GM12878 (cell line): ENCODE data around the gene STKLD1. TPM values are rescaled to one million over a fixed set of nuclear protein-coding genes. Genes with fewer than 3 reads are reported as not detected.

Experiments used
- ATF2 ChIP-seq: IDR thresholded peaks from 2 replicates; pipeline ENCODE4 v1.6.1; 2012; ENCODE audit warnings: low read length, inconsistent platforms
- ATF7 ChIP-seq: fragments of 450-650 bp; IDR thresholded peaks from 2 replicates; pipeline ENCODE4 v1.6.1; 2016; ENCODE audit warnings: low read depth, mild to moderate bottlenecking
- BCLAF1 ChIP-seq: fragments of 450-650 bp; IDR thresholded peaks from 2 replicates; pipeline ENCODE4 v1.6.1; 2017; ENCODE audit warnings: antibody characterized with exemption, mild to moderate bottlenecking, moderate library complexity
- E2F8 ChIP-seq: fragments of 450-650 bp; IDR thresholded peaks from 2 replicates; pipeline ENCODE4 v1.6.1; 2018; ENCODE audit warnings: mild to moderate bottlenecking, low read depth, moderate library complexity; ENCODE audit not compliant: partially characterized antibody
- EED ChIP-seq: sonication (generic); IDR thresholded peaks from 2 replicates; pipeline ENCODE4 v1.6.1; 2016; ENCODE audit warnings: antibody characterized with exemption, low read depth
- IKZF1 ChIP-seq: fragments of 450-650 bp; conservative IDR thresholded peaks from 2 replicates; pipeline ENCODE4 v1.6.1; 2017; ENCODE audit warnings: antibody characterized with exemption, mild to moderate bottlenecking
- MAX ChIP-seq: IDR thresholded peaks from 2 replicates; pipeline ENCODE4 v1.6.1; 2012; ENCODE audit warnings: low read depth, low read length, improper control_type of control experiment
- MEF2B ChIP-seq: fragments of 450-650 bp; IDR thresholded peaks from 2 replicates; pipeline ENCODE4 v1.6.1; 2018; ENCODE audit warnings: mild to moderate bottlenecking, moderate library complexity; ENCODE audit not compliant: partially characterized antibody, poor library complexity, severe bottlenecking
- MYB ChIP-seq: fragments of 150-350 bp; IDR thresholded peaks from 2 replicates; pipeline ENCODE4 v1.6.1; 2014; ENCODE audit warnings: mild to moderate bottlenecking, low read depth, low read length, borderline replicate concordance
- RUNX3 ChIP-seq: IDR thresholded peaks from 2 replicates; pipeline ENCODE4 v1.6.1; 2012; ENCODE audit warnings: low read length, inconsistent platforms
- SIX5 ChIP-seq: IDR thresholded peaks from 2 replicates; pipeline ENCODE4 v1.6.1; 2011; ENCODE audit warnings: mild to moderate bottlenecking, low read depth, low read length, moderate library complexity; ENCODE audit not compliant: severe bottlenecking
- SPI1 ChIP-seq: IDR thresholded peaks from 2 replicates; pipeline ENCODE4 v1.6.1; 2011; ENCODE audit warnings: low read depth, mild to moderate bottlenecking, low read length, moderate library complexity, borderline replicate concordance; ENCODE audit not compliant: insufficient read depth
- SUPT20H ChIP-seq: IDR thresholded peaks from 2 replicates; pipeline ENCODE4 v1.6.1; 2011; ENCODE audit warnings: low read depth, mild to moderate bottlenecking, low read length, moderate library complexity, borderline replicate concordance; ENCODE audit not compliant: control insufficient read depth
- ZNF24 ChIP-seq: fragments of 450-650 bp; IDR thresholded peaks from 2 replicates; pipeline ENCODE4 v1.6.1; 2017; ENCODE audit warnings: antibody characterized with exemption, mild to moderate bottlenecking
- ZNF384 ChIP-seq: IDR thresholded peaks from 2 replicates; pipeline ENCODE4 v1.6.1; 2012; ENCODE audit warnings: low read depth, mild to moderate bottlenecking, low read length, improper control_type of control experiment, borderline replicate concordance
- polyA plus RNA-seq, 11 experiments: library from polyadenylated mRNA; depleted of rRNA in 4 of 11; unstranded in 6 of 11; stranded (reverse) in 5 of 11; fragments of >200 nt; fragmentation: Nextera tagmentation in 4 of 11; fragmentation: Illumina TruSeq in 1 of 11; extraction: Ambion mirVana in 4 of 11; extraction: Trizol in 1 of 11; gene quantifications; 1 replicate in 1 of 11; 2 replicates in 10 of 11; pipeline versions ENCODE4 v1.2.1 to v1.2.3, GENCODE V29; 2011 to 2016; ENCODE audit warnings: inconsistent platforms in 2 of 11, missing spikeins in 2 of 11, low read depth in 1 of 11
- total RNA-seq, 4 experiments: library from RNA; depleted of rRNA in 3 of 4; stranded (reverse); fragments of >200 nt in 3 of 4; fragmentation: Illumina TruSeq in 1 of 4; extraction: Trizol in 1 of 4; gene quantifications; 2 replicates each; pipeline versions ENCODE4 v1.2.1 to v1.2.3, GENCODE V29; 2013 to 2021
- TF ChIP-seq, protein P1 (sequence below): fragments of 450-650 bp; IDR thresholded peaks from 2 replicates; pipeline ENCODE4 v1.6.1; 2017; ENCODE audit warnings: low read depth, mild to moderate bottlenecking, moderate library complexity
- TF ChIP-seq, protein P2 (sequence below): fragments of 450-650 bp; IDR thresholded peaks from 2 replicates; pipeline ENCODE4 v1.6.1; 2017; ENCODE audit warnings: mild to moderate bottlenecking

The STKLD1 gene
- total and polyA plus RNA-seq, 10 of the 15 experiments (the other 5 are each of a cell fraction or from before 2014, with no cell fraction given): 0.07 to 0.40 (median 0.29) TPM; not detected in 4

DNA sequence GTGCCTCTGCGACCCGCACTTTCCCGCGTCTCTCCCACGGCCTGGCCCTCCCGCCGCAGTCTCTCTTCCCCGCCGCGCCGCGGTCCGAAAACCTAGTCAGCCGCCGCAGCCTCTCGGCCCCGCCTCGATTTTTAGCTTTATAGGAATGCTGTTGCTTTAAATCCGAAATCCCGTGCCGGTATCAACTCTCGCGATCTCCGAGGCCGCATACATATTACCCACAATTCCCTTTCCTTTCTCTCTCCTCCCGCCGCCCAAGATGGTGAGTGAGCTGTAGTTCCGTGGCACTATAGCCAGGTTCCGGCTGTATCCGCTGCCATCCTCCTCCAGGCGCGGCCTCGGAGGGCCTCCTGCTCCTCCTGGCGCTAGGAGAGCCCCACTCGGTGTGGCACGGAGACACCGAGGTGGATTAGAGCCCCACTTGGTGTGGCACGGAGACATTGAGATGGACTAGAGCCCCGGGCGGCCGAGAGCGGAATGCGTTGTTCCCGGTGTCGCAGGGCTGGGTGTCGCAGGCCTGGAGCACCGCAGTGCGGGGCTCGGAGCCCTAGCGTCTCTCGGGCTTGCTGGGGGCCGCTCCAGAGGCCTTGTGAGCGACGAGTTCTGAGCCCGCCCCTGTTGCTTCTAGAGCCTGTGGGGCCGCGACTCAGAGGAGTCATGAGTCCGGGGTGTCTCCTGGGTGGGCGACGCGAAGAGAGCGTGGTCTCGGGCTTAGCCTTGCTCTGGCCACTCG lies 28.0 kb upstream of the STKLD1 start, which contains the start of the genes MED22 and RPL7A (continued):
- TF ChIP-seq ATF7 (peak; percentile 31; the same call in 1 of the 2 replicates), MAX (peak; percentile 58; the same call in 1 of the 2 replicates), E2F8 (peak; percentile 39), ZNF24 (no peak), RUNX3 (peak; percentile 73), BCLAF1 (no peak), ZNF384 (no peak), SIX5 (peak; percentile 20), MYB (no peak), MEF2B (no peak), IKZF1 (peak; percentile 44), SUPT20H (no peak), EED (no peak), ATF2 (no peak; the same call in 1 of the 2 replicates), SPI1 (no peak)
- TF ChIP-seq, protein P1, sequence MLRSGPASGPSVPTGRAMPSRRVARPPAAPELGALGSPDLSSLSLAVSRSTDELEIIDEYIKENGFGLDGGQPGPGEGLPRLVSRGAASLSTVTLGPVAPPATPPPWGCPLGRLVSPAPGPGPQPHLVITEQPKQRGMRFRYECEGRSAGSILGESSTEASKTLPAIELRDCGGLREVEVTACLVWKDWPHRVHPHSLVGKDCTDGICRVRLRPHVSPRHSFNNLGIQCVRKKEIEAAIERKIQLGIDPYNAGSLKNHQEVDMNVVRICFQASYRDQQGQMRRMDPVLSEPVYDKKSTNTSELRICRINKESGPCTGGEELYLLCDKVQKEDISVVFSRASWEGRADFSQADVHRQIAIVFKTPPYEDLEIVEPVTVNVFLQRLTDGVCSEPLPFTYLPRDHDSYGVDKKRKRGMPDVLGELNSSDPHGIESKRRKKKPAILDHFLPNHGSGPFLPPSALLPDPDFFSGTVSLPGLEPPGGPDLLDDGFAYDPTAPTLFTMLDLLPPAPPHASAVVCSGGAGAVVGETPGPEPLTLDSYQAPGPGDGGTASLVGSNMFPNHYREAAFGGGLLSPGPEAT: peak; percentile 95
- TF ChIP-seq, protein P2, sequence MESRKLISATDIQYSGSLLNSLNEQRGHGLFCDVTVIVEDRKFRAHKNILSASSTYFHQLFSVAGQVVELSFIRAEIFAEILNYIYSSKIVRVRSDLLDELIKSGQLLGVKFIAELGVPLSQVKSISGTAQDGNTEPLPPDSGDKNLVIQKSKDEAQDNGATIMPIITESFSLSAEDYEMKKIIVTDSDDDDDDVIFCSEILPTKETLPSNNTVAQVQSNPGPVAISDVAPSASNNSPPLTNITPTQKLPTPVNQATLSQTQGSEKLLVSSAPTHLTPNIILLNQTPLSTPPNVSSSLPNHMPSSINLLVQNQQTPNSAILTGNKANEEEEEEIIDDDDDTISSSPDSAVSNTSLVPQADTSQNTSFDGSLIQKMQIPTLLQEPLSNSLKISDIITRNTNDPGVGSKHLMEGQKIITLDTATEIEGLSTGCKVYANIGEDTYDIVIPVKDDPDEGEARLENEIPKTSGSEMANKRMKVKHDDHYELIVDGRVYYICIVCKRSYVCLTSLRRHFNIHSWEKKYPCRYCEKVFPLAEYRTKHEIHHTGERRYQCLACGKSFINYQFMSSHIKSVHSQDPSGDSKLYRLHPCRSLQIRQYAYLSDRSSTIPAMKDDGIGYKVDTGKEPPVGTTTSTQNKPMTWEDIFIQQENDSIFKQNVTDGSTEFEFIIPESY: 0 out of 2 replicates have a peak, but pooled peaks have one; percentile 5
